Esophagus muscularis mucosa (tissue), 2 donors: ENCODE data around the gene ZFR.
A peak's percentile ranks its signal among the peaks of the same experiment; 100 is the strongest.

Experiments used
- EP300 ChIP-seq: sonication (generic); formaldehyde crosslinking; IDR thresholded peaks from one replicate; pipeline ENCODE4 v1.6.1; 2017; ENCODE audit warnings: antibody characterized with exemption
- POLR2A ChIP-seq: fragments of 450-650 bp; IDR thresholded peaks from one replicate; pipeline ENCODE4 v1.6.1; 2017; ENCODE audit warnings: antibody characterized with exemption, moderate library complexity, mild to moderate bottlenecking, low read depth

DNA sequence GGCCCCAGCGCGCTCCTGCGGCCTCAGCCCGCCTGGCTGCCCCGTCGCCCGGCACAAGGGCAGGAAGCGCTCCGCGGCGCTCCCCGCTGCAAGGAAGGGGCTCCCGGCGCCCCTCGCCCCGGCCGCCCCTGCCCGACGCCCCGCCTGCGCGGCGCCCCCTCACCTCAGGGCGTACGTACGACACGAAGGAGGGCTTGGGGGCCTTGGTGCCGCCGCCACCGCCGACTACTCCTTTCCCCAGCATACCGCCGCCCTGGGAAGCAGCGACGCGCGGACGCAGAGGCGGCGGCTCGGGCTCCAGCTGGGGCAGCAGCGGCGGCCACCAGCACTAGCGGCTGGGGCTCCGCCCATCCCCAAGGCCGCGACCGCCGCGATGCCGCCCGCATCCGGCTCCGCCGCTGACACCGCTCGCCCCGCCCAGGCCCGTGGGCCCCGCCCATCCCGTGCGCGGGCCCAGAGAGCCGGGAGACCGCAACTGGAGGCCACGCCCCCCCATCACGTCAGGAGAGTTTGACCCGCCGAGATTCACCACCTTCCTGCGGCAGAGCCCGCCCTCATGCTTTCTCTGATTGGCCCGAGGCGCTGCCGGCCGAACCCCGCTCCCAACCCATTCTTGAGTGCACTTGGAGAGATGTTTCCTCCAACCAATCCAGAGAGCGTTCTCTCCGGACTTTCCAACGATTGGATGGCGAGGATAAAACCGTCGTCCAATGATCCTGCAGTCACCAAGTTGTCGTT lies 131.8 kb downstream of the ZFR start, which contains the start of gene MTMR12:
- TF ChIP-seq EP300 (no peak), POLR2A (peak; percentile 68)
